Measurements from ENCODE around the gene MOCS1.
A peak's percentile ranks its signal among the peaks of the same experiment; 100 is the strongest.

MOCS1 gene

DNA sequence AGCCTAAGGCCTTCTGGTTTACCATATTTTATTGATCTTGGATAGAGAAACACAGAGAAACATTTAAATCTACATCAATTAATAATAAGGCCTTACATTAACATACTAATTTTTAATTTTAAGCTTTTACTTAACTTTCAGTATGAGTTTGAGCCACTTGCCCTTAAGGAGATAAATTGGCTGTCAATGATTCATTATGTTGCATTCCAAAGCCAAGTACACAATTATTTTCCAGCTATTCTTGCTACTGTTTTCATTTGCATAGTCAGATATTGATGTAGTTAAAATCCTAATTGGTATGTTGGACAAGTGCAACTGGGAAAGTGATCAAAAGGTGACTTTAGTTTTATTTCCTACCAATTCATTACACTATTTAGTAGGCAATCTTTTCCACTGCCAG is 58.2 kb downstream of the MOCS1 start:
- no peak for DNase-seq (ENCODE audit: low spot score)

DNA sequence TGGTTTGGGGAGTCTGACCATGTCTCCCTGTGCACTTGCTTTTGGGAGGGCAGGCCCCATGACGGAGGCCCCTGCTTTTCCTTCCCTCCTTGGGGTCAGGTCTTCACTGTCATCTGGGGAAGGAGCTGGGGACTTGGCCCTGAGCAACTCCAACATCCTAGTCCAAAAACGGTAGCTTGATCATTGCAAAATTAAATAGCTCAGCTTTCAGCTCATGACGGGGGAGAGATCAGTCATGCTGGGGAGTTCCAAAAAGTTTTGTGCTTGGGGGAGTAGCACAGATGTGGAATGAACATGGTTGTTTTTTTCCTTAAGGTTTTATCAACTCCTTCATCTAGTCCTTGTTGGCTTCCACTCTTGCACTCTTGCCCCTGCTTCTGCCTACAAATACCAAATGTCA is 60.8 kb downstream of the MOCS1 start:
- DNase-seq (ENCODE audit: low spot score), result no peak

GRCh38 chr6:39870950-39871349 is 63.3 kb downstream of the MOCS1 start:
- DNase-seq (ENCODE audit: low spot score), result no peak

DNA sequence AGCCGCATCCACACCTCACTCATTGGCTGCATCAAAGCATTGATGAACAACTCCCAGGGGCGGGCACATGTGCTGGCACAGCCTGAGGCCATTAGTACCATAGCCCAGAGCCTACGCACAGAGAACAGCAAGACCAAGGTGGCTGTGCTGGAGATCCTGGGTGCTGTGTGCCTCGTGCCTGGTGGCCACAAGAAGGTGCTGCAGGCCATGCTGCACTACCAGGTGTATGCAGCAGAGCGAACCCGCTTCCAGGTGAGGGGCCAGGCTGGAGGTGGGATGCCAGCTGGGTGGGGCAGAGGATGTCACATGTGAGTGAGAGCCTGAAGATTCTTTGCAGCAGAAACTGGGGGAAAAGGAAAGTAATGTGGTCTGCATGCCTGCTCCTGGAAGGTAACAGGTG is 66.7 kb downstream of the MOCS1 start:
- DNase-seq (ENCODE audit: low spot score), result no peak

DNA sequence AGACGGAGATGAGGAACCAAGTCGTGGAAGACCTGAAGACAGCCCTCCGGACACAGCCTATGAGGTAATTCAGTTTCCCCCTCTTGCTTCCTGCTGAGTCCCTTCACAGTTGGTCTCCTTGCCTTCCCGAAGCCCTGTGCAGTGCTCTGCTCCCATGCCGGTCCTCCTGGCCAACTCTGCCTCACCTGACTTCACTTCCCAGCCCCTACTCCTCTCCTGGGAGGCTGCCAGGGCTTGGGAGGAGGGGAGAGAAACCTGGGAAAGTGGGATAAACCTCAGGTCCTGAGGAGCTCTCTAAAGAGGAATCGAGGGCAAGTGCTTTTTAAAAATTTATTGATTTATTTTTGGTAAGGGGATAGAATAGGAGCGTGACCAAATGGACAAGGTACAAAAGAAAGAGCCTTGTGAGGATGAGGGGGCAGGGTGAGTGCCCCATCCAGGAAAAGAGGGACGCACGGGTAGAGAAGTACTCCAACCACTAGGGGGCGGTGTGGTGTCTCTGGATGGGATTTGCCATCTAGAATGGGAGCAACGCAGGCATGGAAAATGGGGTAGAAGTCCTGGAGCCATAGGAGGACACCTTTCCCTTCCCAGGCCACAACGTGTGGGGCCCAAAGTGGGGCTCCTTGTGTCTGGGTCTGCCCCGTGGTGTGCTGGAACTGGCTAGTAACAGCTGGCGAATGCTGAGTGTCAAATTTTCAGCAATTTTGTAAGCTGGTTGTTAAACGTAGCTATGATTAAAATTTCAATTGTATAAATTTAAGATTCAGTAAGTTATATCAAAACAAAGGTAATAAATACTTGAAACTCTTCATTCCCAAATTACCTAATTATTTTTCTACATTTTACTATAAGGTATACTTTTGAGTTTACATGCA is 69.0 kb downstream of the MOCS1 start:
- peak; percentile 23 for DNase-seq (ENCODE audit: low spot score)

DNA sequence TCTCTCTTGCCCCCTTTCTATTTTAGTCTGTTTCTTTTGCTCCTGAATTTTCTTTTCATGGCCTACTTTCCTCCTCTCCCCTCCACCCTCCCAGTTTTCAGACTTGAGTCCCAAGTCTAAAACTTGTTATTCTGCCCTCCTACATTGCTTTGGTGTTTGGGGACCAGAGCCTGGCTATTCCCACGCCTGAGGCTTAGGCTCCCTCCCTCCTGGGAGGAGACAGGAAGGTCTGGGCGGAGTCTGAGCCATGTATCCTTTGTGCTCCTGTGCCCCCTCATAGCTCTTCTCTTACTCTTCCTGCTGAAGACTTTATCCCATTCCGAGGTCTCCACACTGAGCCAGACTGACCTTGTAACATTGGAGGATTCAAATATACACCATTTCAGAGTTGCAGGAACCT is 72.6 kb downstream of the MOCS1 start:
- no peak for DNase-seq (ENCODE audit: low spot score)

DNA sequence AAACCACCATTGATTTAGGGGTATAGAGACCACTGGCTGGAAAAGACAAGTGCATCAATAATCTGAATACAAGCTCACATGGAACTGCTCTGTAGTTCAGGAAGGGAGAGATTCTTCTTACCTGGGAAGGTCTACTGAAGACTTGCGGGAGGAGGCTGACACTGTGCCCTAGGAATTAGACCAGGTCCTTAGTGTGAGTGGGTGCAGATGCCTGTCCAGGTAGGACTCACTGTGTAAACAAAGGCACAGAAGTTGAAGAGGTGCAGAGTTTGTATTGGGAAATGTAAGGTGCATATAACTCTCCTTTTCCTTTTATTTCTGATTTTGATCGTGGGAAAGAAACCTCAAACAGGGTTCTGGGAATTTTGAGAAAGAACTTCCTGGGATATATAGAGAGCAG is 75.2 kb downstream of the MOCS1 start:
- no peak for DNase-seq (ENCODE audit: low spot score)

DNA sequence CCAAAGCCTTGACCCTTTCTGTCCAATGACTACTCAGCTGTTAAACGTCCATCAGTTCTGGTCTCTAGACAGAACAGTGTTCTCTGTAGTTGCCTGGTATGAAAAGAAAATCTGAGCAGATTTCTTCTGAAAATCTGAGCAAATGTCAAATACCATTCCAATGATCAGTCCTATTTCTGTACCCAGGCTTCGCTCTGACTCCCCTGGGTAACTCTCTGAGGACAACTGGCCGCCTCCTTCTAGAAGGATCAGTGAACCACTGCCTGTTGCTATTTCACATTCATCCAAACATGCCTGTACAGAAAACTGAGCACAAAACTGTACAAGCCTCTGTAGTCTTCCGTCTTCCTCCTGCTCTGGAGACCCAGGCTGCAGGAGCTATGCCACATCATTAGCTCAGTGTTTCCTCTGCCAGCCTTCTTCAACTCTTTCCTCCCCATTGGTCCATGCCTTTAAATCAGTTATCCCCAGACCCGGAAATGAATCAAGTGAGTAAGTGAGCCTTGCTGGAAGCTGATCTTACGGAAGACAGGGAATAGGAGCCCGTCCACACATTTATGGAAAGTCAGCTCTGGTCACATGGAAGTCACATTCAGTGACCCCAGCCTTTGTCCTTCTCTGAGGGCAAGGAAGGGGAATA is 78.8 kb downstream of the MOCS1 start:
- no peak for DNase-seq (ENCODE audit: low spot score)

All from CD4-positive, alpha-beta T cell treated with Interleukin-15 for 4 hours (primary cell).